Neural progenitor cell (in vitro differentiated cells): ENCODE measurements around the gene YTHDC2.

Experiments
- CTCF ChIP-seq: fragments of 200-600 bp; sonication (generic); IDR thresholded peaks from 2 replicates; pipeline ENCODE4 v1.5.1; 2017; ENCODE audit warnings: antibody characterized with exemption, mild to moderate bottlenecking
- EZH2 ChIP-seq: fragments of 200-600 bp; sonication (generic); IDR thresholded peaks from 2 replicates; pipeline ENCODE4 v1.6.1; 2017; ENCODE audit warnings: antibody characterized with exemption, mild to moderate bottlenecking, moderate library complexity

GRCh38 chr5:113598150-113598549 is 84.7 kb downstream of the YTHDC2 start:
- TF ChIP-seq EZH2 = no peak
- TF ChIP-seq CTCF = no peak
